GM19324 (cell line): ENCODE measurements around the gene SAMD10.

Experiments
- ATAC-seq: cut with Tn5 transposase; IDR thresholded peaks from one replicate; pipeline ENCODE4 v1.9.1; 2021; ENCODE audit warnings: mild to moderate bottlenecking, moderate library complexity; ENCODE audit not compliant: unreplicated experiment, low FRiP score

Gene SAMD10

DNA sequence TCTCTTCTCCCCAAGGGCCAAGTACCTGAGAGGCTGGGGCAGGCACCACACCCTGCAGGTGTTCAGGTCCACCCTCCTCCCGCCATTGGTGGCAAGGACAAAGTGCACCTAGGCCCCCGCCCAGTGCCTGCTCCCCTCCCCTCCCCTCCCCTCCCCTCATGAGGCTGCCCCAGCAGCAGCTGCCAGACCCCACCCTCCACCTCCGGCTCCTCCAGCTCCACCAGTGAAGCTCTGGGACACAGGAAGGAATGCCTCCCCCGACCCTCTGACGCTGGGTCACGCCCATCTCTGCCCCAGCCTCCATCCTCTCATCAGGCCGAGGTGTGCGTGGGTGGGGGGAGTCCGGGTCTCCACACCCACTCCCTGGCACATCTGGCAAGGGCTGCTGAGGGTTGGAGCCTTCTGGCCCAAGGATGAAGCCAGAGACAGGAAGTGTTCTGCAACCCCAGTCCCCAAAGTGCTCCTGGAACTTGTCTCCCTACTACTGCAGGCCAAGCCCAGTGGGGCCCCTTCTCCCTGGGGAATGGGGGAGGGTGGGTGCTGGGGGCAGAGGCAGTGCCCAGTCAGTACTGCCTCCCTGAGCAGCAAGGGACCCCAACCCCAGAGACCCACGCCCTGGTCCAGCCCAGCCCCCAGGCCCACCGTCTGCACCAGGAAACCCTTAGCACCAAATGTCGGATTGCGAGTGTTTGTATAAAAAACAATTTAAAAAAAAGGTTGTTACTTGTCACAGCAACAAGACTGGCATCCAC lies 21.6 kb downstream of the SAMD10 start:
- no peak for ATAC-seq

DNA sequence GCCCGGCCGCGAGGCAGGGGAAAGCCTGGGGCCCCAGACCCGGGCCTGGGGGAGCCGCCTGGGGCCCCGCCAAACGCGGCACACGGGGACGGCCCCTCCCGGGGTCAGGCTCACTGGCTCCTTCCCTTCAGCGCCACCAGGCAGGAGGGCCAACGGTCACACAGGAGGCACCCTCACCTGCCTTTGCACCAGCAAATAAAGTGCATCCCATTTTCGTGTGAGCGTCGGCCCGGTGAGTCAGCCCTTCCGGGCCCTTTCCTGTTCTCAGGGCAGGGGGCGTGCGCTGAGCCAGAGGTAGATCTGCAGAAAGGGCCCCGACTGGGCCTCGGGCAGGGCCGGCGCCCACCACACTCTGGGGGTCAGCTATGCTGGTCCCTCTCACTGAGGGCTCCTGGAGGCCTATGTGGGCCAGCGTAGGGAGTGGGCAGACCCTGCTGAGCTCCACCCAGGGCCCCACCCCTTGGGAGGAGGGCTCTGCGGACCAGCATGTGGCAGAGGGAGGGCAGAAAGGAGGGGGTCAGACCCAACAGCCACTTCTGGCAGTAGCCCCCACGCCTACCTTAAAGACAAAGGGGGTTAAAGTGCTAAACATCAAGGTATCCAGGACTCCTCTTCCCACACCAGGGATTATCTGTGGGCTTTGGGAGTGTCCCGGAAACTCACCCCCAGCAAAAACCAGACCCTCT lies 22.3 kb downstream of the SAMD10 start:
- ATAC-seq = peak; percentile 30

DNA sequence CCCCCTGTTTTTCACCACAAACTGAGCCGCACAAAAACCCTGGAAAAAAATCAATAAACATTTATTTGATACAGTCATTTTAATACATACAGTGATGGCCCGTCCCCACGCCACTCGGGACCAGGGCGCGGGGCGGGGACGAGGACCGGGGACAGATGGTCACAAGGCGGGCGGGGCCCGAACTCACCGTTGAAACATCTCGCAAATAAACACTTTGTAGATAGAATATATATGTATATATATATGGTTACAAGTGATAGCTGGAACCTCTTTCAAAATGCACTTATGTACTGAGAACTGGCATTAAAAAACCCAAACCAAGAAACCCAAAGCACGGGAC lies 22.8 kb downstream of the SAMD10 start:
- ATAC-seq = no peak

DNA sequence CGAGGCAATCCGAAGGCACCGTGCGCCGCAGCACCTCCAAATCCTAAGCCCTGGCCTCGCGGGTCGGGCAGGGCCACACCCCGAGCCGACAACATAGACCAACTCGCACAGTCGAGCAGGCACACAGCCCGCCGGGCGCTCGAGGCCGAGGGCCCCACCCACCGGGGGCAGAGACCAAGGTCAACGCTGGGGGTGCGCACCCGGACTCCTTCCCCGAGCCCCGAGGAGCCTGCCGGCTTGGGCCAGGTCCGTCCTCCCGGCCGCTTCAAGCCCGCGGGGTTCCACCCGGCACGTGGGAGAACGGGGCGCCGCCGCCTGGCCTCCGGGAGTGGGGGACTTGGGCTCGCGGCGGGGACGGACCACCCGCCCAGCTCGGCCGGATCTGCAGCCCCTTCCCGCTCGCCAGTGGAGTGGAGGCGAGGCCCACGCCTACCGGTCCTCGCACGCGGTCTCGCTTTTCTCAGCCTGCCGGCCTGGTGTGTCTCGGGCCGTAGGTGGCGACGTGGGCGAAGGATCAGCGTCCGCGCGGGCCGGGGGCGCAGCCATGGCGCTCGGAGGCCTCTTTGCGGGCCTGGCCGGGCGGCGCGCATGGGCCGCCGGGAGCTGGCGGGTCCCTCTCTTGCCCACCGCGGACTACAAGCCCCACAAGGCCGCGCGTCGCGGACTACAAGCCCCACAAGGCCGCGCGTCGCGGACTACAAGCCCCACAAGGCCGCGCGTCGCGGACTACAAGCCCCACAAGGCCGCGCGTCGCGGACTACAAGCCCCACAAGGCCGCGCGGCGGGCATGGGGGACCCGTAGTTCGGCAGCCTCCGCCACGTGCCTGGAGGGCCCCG lies 23.4 kb downstream of the SAMD10 start, which contains the start of gene UCKL1:
Gene UCKL1, minus strand, starts transcription at position 590 of the 837 bp plus-strand sequence. Its CDS starts 44 bp downstream, at position 546.
- peak; percentile 75 for ATAC-seq

DNA sequence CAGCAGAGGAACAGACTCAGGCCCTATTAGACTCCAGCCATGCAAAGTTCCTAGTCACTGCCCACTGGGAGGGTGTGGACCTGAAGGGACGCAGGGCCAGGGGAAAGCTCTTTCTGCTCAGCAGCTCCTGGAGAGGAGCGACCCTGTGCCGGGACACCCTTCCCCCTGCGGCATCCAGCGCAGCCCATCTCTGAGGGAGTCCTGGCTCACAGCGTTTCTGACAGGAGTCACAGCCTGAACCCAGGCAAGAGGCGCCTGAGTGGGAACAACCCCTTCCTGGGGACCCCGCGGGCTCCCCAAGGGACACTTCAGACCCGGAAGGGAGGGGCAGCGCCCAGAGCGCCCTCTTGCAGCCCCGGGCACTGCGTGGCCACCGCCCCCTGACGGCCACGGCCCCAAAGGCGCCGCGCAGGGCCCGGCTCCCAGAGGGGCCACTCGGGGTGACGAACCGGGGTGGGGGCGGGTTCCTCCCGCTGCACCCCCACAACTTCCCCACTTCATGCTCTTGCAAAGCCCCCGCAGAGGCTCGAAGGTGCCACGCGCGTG lies 24.1 kb downstream of the SAMD10 start:
- ATAC-seq = peak; percentile 4

DNA sequence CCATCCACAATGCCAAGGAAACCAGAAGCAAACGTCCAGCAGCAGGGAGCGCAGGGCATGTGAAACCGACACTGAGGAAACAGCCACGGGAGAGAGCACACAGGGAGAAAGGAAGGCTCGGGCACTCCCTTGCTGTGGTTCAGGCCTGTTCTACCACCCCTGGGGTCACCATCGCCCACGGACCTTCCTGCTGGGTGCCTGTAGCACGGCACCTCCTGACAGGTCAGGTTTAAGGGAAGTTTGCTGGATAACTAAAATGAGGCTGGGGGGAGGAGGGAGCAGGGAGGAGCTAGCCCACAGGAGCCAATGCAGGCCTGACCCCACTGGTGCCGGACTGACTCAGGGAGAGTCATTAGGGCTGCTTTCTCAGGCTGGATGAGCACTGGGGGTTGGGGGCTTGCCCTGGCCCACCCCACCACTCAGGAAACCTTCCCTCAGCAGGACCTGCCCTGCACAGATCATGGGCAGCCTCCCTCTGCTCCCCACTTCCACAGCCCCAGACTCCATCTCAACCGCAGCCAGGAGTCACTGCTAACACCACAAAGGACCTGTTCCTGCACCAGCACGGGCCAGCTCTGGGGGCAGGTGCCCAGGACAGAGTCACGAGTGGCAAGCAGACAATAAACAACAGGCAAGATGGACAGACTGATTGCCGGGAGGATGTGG lies 25.5 kb downstream of the SAMD10 start:
- ATAC-seq = no peak

DNA sequence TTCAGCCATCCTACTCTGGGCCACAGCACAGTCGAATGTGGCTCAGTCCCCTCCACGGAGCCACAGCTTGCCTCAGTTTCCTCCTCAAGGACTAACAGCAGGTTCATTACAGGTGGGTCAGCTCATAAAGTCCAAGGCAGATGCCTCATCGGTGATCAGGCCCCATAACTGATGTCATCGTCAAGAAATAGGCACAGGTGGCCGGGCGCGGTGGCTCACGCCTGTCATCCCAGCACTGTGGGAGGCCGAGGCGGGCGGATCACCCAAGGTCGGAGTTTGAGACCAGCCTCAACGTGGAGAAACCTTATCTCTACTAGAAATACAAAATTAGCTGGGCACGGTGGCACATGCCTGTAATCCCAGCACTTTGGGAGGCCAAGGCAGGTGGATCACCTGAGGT lies 26.7 kb downstream of the SAMD10 start:
- ATAC-seq = no peak

DNA sequence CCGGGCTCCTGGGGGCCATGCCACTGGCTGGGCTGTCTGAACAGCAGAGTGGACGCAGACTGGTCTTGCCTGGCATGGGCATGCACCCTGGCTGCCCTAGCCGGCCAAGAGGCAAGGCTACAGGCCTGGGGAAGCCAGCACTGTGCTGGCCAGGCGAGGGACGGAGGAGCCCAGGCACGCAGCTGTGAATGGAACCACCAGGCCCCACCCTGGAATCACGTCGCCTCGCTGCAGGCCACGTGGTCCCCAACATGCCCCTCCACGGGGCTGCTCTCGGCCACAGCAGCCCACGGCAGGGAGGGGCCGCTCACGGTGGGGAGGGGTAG lies 27.3 kb downstream of the SAMD10 start:
- no peak for ATAC-seq

DNA sequence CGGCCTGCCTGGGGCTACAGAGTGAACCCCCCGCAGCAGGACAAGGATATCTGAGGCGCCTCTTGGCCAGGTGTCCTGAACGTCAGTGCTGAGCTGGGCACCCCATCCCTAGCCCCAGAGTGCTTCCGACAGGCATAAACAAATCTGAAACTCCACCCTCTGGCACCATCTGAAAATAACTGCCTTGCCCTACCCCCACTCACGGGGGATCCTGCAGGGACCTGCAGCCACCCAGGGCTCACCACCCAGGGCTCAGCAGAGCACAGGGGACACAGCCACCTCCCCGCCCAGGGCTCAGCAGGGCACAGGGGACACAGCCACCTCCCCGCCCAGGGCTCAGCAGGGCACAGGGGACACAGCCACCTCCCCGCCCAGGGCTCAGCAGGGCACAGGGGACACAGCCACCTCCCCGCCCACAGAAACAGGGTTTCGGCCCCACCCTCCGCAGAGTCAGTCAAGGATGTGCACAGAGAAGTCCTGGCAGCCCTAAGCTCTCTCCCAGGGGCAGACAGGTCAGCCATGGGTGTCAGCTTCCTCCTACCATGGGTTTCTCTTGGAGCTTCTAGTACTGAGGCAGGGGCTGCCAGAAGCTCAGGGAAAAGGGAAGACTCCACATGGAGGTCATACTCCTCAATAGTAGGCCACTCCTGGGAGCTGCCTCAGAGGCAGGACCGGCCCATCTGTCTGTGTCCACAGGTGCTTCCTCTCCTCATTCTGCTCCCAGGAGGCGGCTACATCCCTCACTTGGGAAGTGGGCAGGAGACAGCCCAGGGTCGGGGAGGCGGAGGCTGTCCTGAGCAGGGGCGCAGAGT lies 27.8 kb downstream of the SAMD10 start:
- no peak for ATAC-seq

DNA sequence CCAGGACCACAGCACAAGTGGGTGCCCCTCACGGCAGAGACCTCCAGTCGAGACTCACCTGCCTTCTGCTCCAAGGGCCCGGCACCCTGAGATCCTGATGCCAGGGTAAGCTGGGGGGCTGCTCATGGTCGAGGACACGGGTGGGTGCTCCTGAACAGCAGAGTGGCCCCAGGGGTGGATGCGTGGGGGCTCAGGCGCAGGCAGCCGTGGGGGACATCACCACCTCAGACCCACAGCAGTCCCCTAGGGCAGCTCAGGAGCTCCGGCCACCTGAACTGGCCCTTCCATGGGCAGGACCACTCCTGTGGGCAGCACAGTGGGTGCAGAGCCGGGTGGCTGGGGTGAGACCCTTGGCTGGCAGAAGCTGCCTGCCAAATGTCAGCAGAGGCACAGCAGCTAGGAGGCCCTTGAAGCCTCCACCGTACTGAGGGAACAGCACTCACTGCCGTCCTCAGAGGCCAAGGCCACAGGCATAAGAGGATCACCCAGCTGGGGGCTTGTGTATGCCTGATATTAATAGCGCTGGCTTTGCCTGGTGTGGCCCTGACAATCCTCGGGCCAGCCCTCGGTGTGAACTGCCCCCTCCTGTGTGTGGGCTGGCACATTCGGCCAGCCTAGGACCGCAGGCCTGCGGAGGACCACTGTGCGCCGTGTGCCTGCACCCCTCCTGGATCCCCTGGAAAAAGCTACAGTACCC lies 28.6 kb downstream of the SAMD10 start:
- no peak for ATAC-seq

DNA sequence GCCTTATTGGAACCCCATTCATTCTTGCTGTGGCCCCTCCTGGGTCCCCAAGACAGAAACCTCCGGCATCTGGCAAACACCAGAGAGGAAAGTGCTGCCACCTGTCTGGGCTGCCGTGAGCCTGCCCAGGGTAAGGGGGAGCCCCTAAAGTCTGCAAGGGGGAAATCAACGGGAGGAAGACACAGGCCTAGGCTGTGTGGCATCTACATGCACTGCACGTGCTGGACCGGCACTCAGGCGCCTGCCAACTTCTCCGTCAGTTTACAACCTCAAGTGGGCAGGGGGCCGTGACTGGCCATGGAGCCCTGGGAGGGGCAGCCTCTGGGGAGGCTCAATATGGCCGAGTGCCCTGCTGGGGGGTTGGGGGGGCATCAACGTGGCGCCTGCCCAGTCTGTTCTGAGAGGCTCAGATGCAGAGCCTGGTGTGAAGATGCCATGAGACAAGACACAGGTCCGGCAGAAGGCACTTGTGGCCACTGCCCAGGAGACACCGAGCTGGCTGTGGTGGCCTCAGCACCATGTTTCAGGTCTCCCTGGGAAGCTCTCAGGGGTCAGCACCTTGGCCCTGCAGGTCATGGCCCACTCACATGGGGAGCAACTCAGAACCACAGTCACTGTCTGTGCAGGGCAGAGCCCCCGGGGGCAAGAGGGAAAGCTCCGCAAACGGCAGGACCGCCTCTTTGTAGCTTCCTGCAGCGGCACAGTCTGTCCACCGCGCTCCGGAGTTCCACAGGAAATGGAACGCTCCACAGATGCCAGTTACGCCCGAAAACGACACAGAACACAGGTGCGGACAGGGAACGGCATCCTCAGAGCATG lies 31.6 kb downstream of the SAMD10 start:
- ATAC-seq = no peak

DNA sequence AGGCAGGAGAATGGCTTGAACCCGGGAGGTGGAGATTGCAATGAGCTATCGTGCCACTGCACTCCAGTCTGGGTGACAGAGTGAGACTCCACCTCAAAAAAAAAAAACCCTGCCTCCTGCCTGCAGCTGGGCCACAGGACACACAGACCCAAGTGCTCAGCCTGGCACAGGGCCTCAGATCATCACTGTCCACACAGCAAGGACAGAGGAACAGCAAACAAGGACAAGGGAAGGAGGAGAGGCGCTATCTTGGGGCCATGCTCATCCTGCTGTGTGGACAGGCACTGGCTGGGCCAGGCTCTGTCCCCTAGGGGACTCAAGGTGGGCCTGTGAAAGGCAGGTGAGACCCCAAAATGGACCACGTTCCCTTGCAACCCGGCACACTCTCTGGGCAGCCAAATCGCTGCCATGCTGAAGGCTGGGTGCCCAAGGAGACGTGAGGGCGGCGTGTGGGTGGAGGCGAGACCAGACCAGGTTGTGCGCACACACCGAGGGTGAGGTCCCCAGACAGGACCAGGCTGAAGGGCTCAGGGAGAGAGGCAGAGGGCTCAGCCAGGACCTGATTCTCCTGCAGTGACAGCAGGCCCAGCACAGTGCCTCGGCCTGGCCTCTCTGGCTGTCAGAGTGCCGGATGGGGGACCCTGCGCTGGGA lies 32.3 kb downstream of the SAMD10 start:
- no peak for ATAC-seq

DNA sequence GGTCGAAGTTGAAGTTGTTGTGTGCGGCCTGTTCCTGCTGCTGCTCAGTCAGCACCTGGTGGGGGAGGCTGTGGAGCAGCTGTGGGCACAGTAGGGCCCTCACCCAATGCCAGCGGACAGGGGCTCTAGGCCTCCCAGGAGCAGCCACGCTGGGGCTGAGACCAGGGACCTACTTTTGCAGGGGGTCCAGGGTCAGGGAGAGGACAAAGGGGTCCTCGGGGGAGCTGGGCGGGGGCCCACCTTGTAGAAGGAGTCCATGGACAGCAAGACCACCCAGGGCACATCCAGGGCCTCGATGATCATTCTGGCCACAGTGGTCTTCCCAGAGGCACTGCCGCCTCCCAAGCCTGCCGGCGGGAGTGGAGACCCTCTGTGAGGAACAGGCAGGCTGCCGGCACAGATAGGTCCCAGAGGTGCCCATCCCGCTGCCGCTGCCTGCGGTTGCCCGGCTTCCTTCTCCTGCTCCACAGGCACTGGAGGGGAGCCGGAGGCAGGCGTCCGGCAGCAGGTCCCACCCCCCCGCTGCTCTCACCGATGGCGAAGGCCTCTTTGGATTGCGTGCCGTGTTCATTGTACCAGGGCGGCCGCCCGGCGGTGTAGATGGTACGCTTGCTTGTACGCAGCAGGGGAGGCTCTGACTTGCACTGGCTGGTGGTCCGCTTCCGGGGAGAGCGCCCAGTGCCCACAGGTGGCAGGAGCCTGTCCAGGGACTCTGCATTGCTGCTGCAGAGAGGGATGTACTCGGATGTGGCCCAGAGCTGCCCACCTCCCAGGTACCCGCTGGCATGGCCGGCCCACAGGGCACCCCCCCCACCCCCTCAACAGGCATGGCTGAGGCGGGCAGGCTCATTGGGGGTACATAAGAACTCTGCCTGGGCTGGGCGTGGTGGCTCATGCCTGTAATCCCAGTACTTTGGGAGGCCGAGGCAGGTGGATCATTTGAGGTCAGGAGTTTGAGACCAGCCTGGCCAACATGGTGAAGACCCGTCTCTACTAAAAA lies 33.2 kb downstream of the SAMD10 start:
- no peak for ATAC-seq

DNA sequence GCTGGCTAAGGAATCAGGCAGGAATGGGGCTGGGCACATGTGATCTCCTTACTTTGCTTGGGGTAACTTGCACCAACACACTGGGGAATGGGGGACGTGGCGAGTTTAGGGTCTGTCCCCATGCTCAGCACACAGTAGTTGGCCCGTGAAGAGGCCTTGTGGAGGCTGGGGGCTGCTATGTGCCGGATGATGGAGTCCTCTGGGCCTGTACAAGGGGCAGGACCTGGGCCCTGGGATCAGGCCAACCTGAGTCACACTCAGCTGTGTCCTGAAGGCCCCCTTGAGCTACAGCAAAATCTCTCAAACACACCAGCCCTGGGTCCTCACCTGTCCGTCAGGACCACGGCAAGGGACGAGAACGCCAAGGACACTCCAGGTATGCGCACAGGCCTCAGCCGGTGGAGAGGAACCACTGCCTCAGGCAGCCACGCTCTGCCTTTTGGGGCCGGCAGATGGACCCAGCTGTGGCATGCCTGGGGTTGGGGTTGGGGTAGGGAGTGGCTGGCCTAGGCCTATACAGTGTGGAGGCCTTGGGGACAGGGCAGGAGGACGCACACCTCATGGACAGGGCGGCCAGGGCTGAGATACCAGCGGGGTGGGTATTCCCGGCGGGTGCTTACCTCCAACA lies 34.3 kb downstream of the SAMD10 start:
- ATAC-seq = no peak

DNA sequence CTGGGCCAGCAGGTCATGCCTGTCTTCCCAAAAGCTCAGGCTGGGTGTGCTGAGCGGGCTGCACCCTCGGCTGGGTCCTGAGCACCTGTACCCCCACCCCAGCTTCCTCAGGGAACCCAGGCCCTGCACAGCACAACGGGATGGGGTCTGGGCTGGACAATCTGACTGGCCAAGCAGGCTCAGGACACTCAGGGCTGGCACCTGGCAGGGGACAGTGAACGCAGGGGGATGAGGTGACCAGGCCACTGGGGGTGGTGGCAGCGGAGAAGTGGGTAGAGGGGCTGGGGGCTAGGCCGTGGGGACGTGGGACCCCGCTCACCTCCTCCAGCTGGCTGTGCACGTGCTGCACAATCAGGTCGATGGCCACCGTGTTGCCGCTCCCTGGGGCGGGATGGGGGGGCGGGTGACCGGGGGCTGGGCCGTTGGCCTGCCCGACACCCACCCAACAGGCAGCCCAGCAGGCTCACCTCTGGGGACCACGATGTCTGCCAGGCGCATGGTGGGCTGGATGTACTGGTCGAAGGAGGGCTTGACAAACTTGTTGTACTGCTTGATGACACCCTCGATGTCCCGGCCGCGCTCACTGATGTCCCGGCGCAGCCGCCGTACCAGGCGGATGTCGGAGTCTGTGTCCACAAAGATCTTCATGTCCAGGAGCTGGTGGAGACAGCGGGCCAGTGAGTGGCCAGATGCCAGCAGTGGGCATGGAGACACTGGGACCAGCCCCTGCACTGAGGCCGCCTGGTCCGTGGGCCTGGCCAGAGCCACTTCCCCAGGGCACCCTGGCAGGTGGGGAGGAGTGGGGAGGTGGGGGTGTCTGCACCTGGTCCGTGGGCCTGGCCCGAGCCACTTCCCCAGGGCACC lies 35.1 kb downstream of the SAMD10 start:
- no peak for ATAC-seq

DNA sequence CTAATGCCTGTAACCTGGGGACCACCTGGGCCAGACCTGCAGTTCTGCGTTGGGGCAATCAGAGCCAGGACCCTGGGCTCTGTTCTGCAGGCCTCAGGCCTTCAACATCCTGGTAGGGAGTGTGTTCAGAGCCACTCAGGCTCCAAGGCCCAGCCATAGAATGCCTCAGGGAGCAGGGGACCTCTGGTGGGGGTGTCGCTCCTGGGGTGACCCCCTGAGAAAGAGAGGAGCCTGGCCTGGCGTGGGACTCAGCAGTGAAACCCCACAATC lies 35.7 kb downstream of the SAMD10 start:
- no peak for ATAC-seq
